Mammary epithelial cell (primary cell): ENCODE measurements around the gene IRAG1.

Experiments used
- CTCF ChIP-seq, 2 donors: IDR thresholded peaks in 1 of 2; conservative IDR thresholded peaks in 1 of 2; 2 replicates each; pipeline ENCODE4 v1.5.1; 2011 to 2012; ENCODE audit warnings: inconsistent platforms in 2 of 2, low read length in 2 of 2, mild to moderate bottlenecking in 2 of 2, control low read depth in 1 of 2, low read depth in 1 of 2; ENCODE audit not compliant: insufficient read depth in 1 of 2; ENCODE audit errors: extremely low read depth in 1 of 2
- EZH2 ChIP-seq: IDR thresholded peaks from 2 replicates; pipeline ENCODE4 v1.6.1; 2012; ENCODE audit warnings: low read length, inconsistent platforms, borderline replicate concordance

- TF ChIP-seq CTCF (conservative IDR thresholded peaks at IDR 0.05 in 1 of 2, IDR thresholded peaks at IDR 0.05 in 1 of 2; ENCODE audit: extremely low read depth in 1 of 2, insufficient read depth in 1 of 2, low read depth in 1 of 2, low read length in 2 of 2) (no peak), EZH2 (no peak)
Observed at GRCh38 chr11:10725114-10725906, 31.8 kb upstream of the IRAG1 start.
